ENCODE data around the gene ADAMTS16.
"Not testable (repeated sequence)": the region's sequence is repeated elsewhere in the genome, so short reads cannot be mapped to it uniquely, and the experiment has no call there.

Gene ADAMTS16

GRCh38 chr5:5132693-5133295 lies 7.3 kb upstream of the ADAMTS16 start:
- TF ChIP-seq CTCF (IDR thresholded peaks at IDR 0.05; ENCODE audit: low read depth, low read length), result no peak
- H3K4me3 ChIP-seq (ENCODE audit: low read depth, low read length), result no peak overlapping the region

- H3K4me3 ChIP-seq (ENCODE audit: low read depth, low read length), result no peak overlapping the region
- no peak for TF ChIP-seq CTCF (IDR thresholded peaks at IDR 0.05; ENCODE audit: low read depth, low read length)
These were observed 6.0 kb upstream of the ADAMTS16 start for GRCh38 chr5:5134107-5134506.

- TF ChIP-seq CTCF (IDR thresholded peaks at IDR 0.05; ENCODE audit: low read depth, low read length), result no peak
- H3K4me3 ChIP-seq (ENCODE audit: low read depth, low read length), result no peak overlapping the region
These were observed 4.0 kb upstream of the ADAMTS16 start for GRCh38 chr5:5135957-5136676.

GRCh38 chr5:5137851-5138250 lies 2.3 kb upstream of the ADAMTS16 start:
- not testable (repeated sequence) for H3K4me3 ChIP-seq (ENCODE audit: low read depth, low read length)

GRCh38 chr5:5139336-5139776 lies 774 bp upstream of the ADAMTS16 start:
- H3K4me3 ChIP-seq (ENCODE audit: low read depth, low read length), result no peak overlapping the region
- TF ChIP-seq CTCF (IDR thresholded peaks at IDR 0.05; ENCODE audit: low read depth, low read length), result no peak

GRCh38 chr5:5140479-5141338 lies 579 bp downstream of the ADAMTS16 start:
- H3K4me3 ChIP-seq (ENCODE audit: low read depth, low read length), result no peak overlapping the region
- no peak for TF ChIP-seq CTCF (IDR thresholded peaks at IDR 0.05; ENCODE audit: low read depth, low read length)

- H3K4me3 ChIP-seq (ENCODE audit: low read depth, low read length), result no peak overlapping the region
- TF ChIP-seq CTCF (IDR thresholded peaks at IDR 0.05; ENCODE audit: low read depth, low read length), result no peak
These were observed 1.1 kb downstream of the ADAMTS16 start for GRCh38 chr5:5141339-5141599.

Data from WI38 (cell line).